Activated naive CD4-positive, alpha-beta T cell treated with anti-CD3 and anti-CD28 coated beads for 36 hours (primary cell): Measurements from ENCODE around the gene SCLY. TPM values are rescaled to one million over a fixed set of nuclear protein-coding genes. Genes with fewer than 3 reads are reported as not detected.

ENCODE experiments used
- CTCF ChIA-PET: fragments of 350-600 bp; sonication (Branson Sonifier 250); formaldehyde crosslinking; loops from one replicate; lab custom pipeline; 2021; ENCODE audit warnings: antibody characterized with exemption; lab: Charles Lee
- DNase-seq: peaks from one replicate; pipeline ENCODE4 v3.0.0-alpha.2; 2020
- H3K27ac Mint-ChIP-seq: one replicate; pipeline ENCODE4 v1.8.0; 2021; ENCODE audit warnings: mild to moderate bottlenecking, mixed read lengths
- H3K27me3 Mint-ChIP-seq: one replicate; pipeline ENCODE4 v1.8.0; 2021; ENCODE audit warnings: low read depth, mixed read lengths
- H3K36me3 Mint-ChIP-seq: one replicate; pipeline ENCODE4 v1.8.0; 2021; ENCODE audit warnings: low read depth, mixed read lengths
- H3K4me1 Mint-ChIP-seq: one replicate; pipeline ENCODE4 v1.8.0; 2021; ENCODE audit warnings: low read depth, mixed read lengths
- H3K4me3 Mint-ChIP-seq: one replicate; pipeline ENCODE4 v1.8.0; 2021; ENCODE audit warnings: mild to moderate bottlenecking, moderate library complexity, mixed read lengths
- H3K9me3 Mint-ChIP-seq: one replicate; pipeline ENCODE4 v1.8.0; 2021; ENCODE audit warnings: mixed read lengths
- intact Hi-C: fragments of 100-400 bp; cut with micrococcal nuclease; formaldehyde crosslinking; loops from one replicate; pipeline ENCODE4 v1.15.1; 2023
- total RNA-seq, 2 experiments: library from RNA; stranded (reverse); gene quantifications; one replicate each; pipeline ENCODE4 v1.2.3, GENCODE V29; 2021

The SCLY gene
- total RNA-seq, 2 experiments from 2014 or later = 46.4 to 46.7 TPM

- H3K4me1 Mint-ChIP-seq = no peaks in the 10 kb centered on the region
- CTCF ChIA-PET = no interaction called here
- H3K27ac Mint-ChIP-seq = no peak overlapping the region
- H3K36me3 Mint-ChIP-seq = no peaks in the 10 kb centered on the region
- H3K4me3 Mint-ChIP-seq = no peak overlapping the region
- intact Hi-C loops = no loop called here
- no peak for DNase-seq
- no peaks in the 10 kb centered on the region for H3K9me3 Mint-ChIP-seq
- no peaks in the 10 kb centered on the region for H3K27me3 Mint-ChIP-seq
Observed at GRCh38 chr2:238148981-238149380, 88.2 kb downstream of the SCLY start.

Other genes with a start within 250 kb of the SCLY start
- gene RAMP1, start 201.4 kb upstream of the SCLY start, total RNA-seq = under 1 TPM; 0.62 to 0.69 TPM
- gene UBE2F, start 94.0 kb upstream of the SCLY start, total RNA-seq = 10 to 100 TPM; 43.4 to 45.5 TPM
- gene ESPNL, start 39.3 kb downstream of the SCLY start, total RNA-seq = under 1 TPM; 0.05 to 0.15 TPM
- gene KLHL30, start 77.7 kb downstream of the SCLY start, total RNA-seq = not detected
- gene ERFE, start 98.0 kb downstream of the SCLY start, total RNA-seq = under 1 TPM in 1 of 2 experiments, not detected in 1; 0.40 TPM
- 10 to 100 TPM; 46.6 to 46.7 TPM for gene ILKAP, start 142.7 kb downstream of the SCLY start, total RNA-seq
- gene HES6, start 179.0 kb downstream of the SCLY start, total RNA-seq = 1 to 10 TPM; 3.1 to 4.0 TPM
- 1 to 10 TPM; 7.1 to 7.8 TPM for gene PER2, start 227.6 kb downstream of the SCLY start, total RNA-seq